UCSD-AML1 (cell line): ENCODE measurements around the gene POLR1H.
"Not testable (repeated sequence)": the region's sequence is repeated elsewhere in the genome, so short reads cannot be mapped to it uniquely, and the experiment has no call there.

Source experiments
- DNase-seq: peaks from one replicate; lab custom pipeline; 2025; ENCODE audit not compliant: unreplicated experiment; lab: John Stamatoyannopoulos, UW

The POLR1H gene

DNA sequence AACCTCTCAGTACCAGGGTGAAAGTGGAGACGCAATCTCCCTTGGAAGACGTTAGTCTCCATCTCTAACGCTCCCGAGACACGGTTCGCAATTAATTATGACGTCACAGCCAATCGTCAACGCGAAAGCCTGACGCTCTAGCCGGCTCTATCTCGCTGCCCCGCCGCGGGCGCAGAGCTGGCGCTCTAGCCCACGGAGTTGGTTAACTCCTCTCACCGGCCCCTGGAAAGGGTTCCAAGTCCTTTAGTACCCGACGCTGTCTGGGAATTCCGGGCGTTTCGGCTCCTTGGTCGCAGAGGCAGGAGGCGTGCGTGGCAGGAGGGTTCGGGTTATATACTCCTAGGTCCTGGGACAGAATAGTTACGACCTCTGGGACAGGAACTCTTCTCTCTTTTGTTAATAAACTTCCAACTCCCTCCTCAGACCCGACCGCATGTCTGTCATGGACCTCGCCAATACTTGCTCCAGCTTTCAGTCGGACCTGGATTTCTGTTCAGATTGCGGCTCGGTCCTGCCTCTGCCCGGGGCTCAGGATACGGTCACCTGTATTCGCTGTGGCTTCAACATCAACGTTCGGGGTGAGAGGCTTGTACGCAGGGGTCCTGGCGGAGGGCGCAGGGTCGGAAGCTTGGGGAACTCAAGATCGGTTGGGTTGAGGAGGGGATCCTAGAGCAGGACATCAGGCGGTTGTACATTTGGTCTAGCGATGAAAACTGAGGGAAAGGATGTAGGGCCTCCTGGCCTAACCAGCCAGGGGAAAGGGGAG is at the start of gene POLR1H:
Gene POLR1H (plus strand): TSS at position 174 of the 766 bp plus-strand sequence. CDS start 260 bp downstream, at position 434.
- DNase-seq = peak; percentile 90

- DNase-seq = peak; percentile 30
Measured at GRCh38 chr6:30013291-30013922, 47.7 kb upstream of the POLR1H start.

DNA sequence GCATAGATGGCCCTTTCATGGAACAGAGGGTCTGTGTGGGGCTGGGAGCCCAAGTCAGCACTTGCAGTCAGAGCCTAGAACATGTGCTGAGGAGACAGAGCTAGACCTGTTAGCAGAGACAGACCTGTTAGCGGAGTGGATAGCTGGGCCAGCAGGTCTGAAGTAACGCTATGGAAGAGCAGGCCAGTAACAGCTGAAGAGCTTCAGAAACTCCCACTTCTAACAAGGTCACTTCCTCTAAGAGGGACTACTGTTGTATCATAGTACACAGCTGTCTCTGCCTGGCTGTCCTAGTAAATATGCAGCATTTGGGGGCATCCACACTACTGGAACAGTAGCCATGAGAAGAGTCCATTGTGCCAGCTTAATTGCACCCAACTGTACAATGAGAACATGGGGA is 41.2 kb upstream of the POLR1H start:
- no peak for DNase-seq

DNA sequence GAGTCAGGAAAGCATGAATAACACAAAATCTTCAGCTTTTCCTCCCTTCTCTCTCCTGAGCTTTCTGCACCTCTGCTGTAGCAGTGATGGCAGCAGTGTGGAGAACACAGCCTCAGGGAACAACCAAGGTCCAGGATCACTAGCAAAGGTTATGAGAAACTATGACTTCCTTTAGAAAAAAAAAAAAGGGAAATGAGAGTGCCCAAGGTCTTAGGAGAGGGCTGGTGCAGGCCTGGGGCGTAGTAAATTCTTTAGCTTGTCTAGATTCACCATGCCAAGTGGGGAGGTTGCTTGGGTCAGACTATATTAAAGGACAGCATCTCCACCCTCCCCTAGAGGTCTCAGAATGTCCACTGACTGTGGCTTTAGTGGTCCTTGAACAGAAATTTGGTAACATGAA is 40.4 kb upstream of the POLR1H start:
- DNase-seq = no peak

GRCh38 chr6:30022189-30022588 is 38.9 kb upstream of the POLR1H start:
- no peak for DNase-seq

DNA sequence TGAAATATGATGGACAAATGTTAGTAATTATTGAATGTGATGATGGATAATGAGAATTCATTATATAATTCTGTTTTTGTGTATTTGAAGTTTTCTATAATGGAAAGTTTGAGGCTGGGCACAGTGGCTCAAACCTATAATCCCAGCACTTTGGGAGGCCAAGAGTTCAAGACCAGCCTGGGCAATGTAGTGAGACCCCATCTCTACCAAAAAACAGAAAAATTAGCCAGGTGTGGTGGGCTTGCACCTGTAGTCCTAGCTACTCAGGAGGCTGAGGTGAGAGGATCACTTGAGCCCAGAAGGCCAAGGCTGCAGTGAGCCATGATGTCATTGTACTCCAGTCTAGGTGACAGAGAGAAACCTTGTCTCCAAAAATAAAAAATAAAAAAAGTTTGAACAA is 38.4 kb upstream of the POLR1H start:
- DNase-seq = not testable (repeated sequence)

DNA sequence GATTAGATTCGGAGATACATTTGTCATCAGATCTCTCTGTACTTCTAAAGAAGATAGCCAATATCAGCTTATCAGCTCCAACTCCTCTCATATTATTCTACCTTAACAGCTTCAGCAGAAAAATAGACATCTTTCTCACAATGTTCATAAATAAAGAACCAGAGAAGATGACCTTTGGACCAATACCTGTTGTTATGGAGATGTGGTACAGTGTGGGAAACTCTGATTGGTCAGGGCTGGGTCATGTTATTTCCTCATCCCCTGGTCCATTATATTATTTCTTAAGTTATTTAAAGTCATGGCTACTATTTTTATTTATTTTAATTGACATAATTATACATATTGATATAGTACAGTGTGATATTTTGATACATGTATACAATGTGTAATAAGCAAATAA is 35.9 kb upstream of the POLR1H start:
- DNase-seq = no peak

GRCh38 chr6:30029588-30029987 is 31.5 kb upstream of the POLR1H start:
- DNase-seq = no peak

GRCh38 chr6:30031381-30031780 is 29.7 kb upstream of the POLR1H start:
- no peak for DNase-seq

DNA sequence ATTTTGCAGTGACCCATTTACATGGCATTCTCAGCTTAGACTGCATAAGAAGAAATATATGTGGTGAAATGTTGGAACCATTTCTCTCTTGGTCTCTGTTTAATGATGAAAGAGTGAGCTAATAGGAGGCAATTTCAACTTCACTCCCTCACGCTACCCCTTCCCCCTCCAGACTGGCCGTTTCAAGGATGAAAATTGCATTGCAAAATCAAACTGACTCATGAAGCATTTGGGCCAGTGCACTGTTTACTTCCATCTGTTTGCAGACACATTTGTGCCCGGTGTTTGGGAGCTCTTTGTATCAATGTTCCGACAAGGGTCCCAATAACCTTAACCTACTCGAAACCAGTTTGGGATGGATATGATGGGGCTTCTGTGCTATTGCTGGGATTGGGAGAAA is 27.6 kb upstream of the POLR1H start:
- DNase-seq = not testable (repeated sequence)

GRCh38 chr6:30035784-30036183 is 25.3 kb upstream of the POLR1H start:
- DNase-seq = no peak

GRCh38 chr6:30037182-30037788 is 23.8 kb upstream of the POLR1H start:
- no peak for DNase-seq

GRCh38 chr6:30041221-30041620 is 19.8 kb upstream of the POLR1H start:
- no peak for DNase-seq

DNA sequence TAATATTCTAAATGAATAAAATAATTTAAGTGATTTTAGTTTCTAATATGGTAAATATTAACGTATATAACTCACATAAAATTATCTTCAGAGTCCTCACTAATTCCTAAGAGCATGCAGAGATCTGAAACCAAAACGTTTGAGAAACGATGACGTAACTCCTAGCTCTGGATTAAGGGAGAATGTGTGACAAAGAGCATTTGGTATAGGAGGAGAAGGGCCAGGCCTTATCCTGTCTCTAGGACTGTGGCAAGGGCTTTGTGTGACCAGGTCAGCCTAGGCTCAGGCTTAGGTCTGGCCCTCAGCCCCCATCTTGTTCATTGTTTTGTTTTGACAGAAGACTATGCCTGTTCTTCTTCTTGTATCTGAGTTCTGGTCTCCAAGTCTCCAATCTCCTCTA is 19.2 kb upstream of the POLR1H start:
- no peak for DNase-seq

- no peak for DNase-seq
Measured at GRCh38 chr6:30042476-30042875, 18.6 kb upstream of the POLR1H start.

GRCh38 chr6:30042914-30043313 is 18.2 kb upstream of the POLR1H start:
- DNase-seq = no peak

DNA sequence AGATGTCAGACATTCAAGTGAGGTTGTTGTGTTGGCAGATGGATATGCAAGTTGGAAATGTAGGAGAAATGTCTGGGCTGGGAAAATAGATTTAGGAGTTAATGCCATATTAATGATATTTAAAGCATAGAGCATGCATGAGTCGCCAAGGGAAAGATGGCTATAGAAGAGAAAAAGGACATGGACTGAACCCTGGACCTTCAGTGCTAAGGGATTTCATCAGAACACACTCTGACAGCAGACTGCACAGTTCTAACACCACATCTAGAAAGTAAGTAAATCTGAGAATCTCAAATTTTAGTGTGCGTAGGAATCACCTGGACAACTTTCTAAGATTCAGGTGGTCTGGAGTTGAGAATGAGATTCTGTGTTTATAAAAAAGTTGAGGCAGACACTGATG is 17.3 kb upstream of the POLR1H start:
- no peak for DNase-seq

- no peak for DNase-seq
Measured at GRCh38 chr6:30044630-30045029, 16.4 kb upstream of the POLR1H start.

- DNase-seq = no peak
Measured at GRCh38 chr6:30047220-30047619, 13.8 kb upstream of the POLR1H start.

GRCh38 chr6:30053682-30054081 is 7.4 kb upstream of the POLR1H start:
- DNase-seq = no peak

GRCh38 chr6:30055513-30055912 is 5.6 kb upstream of the POLR1H start:
- no peak for DNase-seq

GRCh38 chr6:30060606-30061091 is 416 bp upstream of the POLR1H start:
- peak; percentile 52 for DNase-seq
